GM19043 (cell line): Measurements from ENCODE around the gene CLCA1.

ENCODE experiments used
- ATAC-seq: cut with Tn5 transposase; IDR thresholded peaks from one replicate; pipeline ENCODE4 v1.9.1; 2021; ENCODE audit warnings: low read depth; ENCODE audit not compliant: unreplicated experiment

CLCA1 gene, protein sequence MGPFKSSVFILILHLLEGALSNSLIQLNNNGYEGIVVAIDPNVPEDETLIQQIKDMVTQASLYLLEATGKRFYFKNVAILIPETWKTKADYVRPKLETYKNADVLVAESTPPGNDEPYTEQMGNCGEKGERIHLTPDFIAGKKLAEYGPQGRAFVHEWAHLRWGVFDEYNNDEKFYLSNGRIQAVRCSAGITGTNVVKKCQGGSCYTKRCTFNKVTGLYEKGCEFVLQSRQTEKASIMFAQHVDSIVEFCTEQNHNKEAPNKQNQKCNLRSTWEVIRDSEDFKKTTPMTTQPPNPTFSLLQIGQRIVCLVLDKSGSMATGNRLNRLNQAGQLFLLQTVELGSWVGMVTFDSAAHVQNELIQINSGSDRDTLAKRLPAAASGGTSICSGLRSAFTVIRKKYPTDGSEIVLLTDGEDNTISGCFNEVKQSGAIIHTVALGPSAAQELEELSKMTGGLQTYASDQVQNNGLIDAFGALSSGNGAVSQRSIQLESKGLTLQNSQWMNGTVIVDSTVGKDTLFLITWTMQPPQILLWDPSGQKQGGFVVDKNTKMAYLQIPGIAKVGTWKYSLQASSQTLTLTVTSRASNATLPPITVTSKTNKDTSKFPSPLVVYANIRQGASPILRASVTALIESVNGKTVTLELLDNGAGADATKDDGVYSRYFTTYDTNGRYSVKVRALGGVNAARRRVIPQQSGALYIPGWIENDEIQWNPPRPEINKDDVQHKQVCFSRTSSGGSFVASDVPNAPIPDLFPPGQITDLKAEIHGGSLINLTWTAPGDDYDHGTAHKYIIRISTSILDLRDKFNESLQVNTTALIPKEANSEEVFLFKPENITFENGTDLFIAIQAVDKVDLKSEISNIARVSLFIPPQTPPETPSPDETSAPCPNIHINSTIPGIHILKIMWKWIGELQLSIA

GRCh38 chr1:86468501-86468977, at the start of gene CLCA1:
Gene CLCA1 (plus strand): TSS chr1:86468927. CDS start chr1:86468972, 45 bp downstream.
- no peak for ATAC-seq

GRCh38 chr1:86419277-86419903, 49.3 kb upstream of the CLCA1 start:
- peak; percentile 80 for ATAC-seq

DNA sequence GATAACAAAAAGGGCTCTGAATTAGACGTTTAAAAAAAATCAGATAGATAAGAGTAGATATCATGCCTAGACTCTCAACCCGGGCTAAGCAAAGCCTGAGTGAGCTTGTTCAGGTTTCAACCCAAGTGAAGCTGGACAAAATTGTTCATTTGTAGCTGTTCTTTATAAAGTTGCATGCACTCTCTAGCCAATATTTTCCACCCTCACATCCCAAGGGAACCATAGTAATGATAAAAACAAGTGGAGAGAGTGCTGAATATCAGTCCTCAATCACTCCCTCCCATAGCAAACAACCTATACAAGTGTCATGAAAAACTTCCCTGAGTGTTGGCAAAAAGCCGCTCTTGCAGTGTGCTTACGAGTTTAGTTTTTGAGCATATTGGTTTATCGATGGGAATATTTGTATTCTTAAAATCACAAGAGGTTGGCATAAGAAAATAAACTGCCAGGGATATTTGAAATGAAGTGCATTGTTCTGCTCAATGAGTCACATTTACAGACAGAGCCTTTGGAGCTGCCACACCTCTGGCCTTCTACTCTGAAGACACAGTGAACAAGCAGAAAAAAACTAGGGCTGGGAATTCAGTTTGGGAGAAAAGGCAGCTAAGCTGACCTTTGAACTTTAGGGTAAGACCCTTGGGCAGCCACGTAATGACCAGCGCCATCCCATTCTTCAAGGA, 47.0 kb upstream of the CLCA1 start:
- ATAC-seq = no peak

DNA sequence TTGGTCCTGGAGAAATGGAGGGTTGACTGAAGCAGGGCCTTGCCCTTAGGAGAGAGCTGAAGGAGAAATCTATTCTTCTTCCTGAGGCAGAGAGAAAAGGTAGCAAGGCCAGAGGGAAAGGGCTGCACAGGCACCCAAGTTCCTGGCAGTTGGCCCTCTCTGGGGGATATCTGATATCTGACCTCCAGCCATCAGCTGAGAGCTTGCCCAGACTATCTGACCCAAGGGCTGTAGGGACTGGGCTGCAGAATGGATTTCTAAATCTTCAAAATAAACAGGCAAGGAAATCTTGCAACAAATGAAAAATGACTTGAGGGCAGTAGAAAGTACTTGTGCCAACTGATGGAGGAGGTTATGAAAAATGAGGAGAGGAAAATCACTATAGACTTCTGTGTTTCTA, 45.3 kb upstream of the CLCA1 start:
- ATAC-seq = no peak

DNA sequence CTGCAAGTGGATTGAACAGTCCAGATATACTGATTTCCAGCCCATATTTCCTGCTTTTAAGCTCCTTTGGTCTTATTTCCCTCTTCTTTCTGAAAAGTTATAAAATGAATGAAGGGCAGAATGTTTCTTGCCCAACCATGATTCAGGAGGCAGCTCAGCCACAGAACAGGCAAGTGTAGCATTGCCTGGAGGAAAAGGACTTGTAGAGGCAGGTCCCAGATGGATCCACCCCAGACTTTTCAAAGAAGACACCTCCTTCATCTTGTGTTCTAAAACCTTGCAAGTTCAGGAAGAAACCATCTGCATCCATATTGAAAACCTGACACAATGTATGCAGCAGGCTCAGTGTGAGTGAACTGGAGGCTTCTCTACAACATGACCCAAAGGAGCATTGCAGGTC, 44.9 kb upstream of the CLCA1 start, which contains the start of gene CLCA2:
TSS of gene CLCA2 (plus strand) at position 299 of the 400 bp plus-strand sequence. CDS start at position 376, 77 bp downstream.
- ATAC-seq = no peak

GRCh38 chr1:86429122-86429725, 39.5 kb upstream of the CLCA1 start:
- ATAC-seq = no peak

DNA sequence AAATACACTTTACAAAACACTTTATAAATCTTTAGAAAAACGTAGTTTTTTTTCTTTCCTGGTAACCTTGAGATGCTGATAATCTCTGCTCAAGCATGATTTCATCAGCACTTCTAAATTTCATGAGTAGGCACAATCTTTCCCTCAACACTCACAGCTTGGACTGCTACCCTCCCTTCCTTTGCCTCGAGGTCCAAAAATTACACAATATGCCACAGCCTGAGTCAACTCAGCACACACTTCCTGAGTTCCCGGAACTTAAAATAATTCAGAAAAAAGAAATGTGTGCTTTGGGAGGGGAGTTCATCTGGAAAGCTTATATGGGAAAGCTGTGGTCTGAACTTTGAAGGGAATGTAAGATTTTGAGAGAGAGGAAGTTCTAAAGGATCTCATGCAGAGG, 38.9 kb upstream of the CLCA1 start:
- ATAC-seq = no peak

DNA sequence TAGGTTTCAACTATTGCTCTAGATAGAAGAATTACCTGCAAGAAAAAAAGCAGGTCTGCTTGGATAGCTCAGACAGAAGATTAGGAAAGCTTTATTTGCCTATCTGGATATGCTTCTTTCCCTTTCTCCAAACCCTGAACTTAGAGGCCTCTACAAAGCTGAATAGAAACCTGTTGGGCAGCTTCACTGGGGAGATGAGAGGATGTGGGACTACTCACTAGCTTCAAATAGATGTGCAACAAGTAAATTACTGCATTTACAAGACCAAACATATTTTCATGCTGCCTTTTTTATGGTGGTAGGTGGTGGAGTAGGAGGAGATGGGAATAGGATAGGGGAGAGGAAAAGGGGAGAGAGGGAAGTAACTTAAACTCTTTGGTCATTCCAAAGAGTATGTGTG, 38.4 kb upstream of the CLCA1 start:
- no peak for ATAC-seq

- no peak for ATAC-seq
These were observed 34.7 kb upstream of the CLCA1 start for GRCh38 chr1:86434059-86434458.

- ATAC-seq = no peak
These were observed 33.4 kb upstream of the CLCA1 start for GRCh38 chr1:86435327-86435726.

GRCh38 chr1:86436041-86436440, 32.7 kb upstream of the CLCA1 start:
- ATAC-seq = no peak

DNA sequence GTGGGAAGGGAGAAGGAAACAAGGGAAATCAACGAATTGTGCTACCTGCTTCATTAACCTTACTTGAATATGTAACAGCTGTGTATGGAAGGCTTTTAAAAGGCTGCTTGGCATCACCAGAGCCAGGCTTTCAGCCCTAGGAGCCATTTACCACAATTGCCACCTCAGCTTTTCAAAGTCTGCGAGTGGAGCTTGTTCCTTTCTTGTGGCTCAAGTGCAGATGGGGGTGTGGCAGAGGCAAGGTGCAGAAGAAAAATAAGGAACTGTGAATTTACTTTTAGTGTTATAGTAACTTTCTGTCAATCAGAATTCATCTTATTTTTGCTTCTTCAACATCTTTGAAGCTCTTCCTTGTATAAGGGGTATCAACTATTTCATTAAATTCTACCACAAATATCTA, 27.1 kb upstream of the CLCA1 start:
- ATAC-seq = no peak

DNA sequence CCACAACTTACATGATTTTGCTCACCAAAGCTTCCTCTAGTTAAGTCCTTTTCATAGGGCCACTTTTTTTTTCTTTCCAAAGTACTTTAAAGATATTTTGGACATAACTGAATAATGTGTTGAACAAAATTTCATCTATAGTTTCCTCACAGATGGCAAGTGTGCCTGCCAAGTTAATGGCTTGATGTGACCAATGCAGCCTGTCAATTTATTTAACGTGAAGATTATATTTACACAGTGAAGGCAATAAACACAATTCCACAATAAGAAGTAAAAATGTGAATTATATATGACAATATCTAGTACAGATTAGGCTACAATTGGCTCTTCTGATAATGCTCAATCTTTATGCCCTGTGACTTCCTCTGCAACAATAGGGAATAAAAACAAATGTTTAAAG, 26.7 kb upstream of the CLCA1 start:
- no peak for ATAC-seq

- no peak for ATAC-seq
These were observed 22.8 kb upstream of the CLCA1 start for GRCh38 chr1:86445919-86446318.

- ATAC-seq = no peak
These were observed 21.4 kb upstream of the CLCA1 start for GRCh38 chr1:86447198-86447790.

- ATAC-seq = no peak
These were observed 20.1 kb upstream of the CLCA1 start for GRCh38 chr1:86448670-86449069.

- ATAC-seq = no peak
These were observed 19.6 kb upstream of the CLCA1 start for GRCh38 chr1:86449103-86449502.

DNA sequence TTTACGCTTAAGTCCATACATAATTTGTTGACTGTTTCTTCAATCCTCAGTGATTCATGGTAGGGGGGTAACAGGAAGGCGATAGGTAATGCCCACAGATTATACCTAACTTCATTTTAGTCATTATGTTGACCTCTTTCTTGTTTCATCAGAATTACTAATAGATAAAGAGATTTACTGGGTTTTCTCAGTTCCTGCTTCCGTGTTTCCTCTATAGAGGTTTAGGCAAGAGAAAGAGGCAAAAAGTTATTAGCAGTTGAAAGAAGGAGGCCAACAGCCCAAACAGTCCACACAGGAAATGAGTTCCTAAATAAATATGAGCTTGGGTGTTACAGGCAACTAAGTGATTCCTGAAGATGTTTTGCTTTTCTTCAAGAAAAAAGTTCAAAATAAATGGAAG, 17.9 kb upstream of the CLCA1 start:
- no peak for ATAC-seq

GRCh38 chr1:86453664-86454063, 15.1 kb upstream of the CLCA1 start:
- ATAC-seq = no peak

GRCh38 chr1:86455073-86455472, 13.7 kb upstream of the CLCA1 start:
- no peak for ATAC-seq
